Stimulated activated naive CD8-positive, alpha-beta T cell treated with anti-CD3 and anti-CD28 coated beads, Interleukin-15, amount 100 ng/mL, for 72 hours (primary cell): ENCODE measurements around the gene SLC49A3.
"Not testable (repeated sequence)": the region's sequence is repeated elsewhere in the genome, so short reads cannot be mapped to it uniquely, and the experiment has no call there.

Source experiments
- ATAC-seq: fragments of 150-1000 bp; cut with Tn5 transposase; 2 replicates; pipeline ENCODE4 v1.10.0; 2021; ENCODE audit warnings: mild to moderate bottlenecking, moderate library complexity
- DNase-seq, 2 donors: peaks; one replicate each; pipeline ENCODE4 v3.0.0; 2021 to 2022
- H3K27ac Mint-ChIP-seq, 2 donors: one replicate each; pipeline ENCODE4 v1.8.0; 2022; ENCODE audit warnings: mild to moderate bottlenecking in 2 of 2, mixed read lengths in 2 of 2, moderate library complexity in 2 of 2
- H3K27me3 Mint-ChIP-seq: one replicate; pipeline ENCODE4 v1.8.0; 2022; ENCODE audit warnings: mixed read lengths
- H3K4me1 Mint-ChIP-seq: one replicate; pipeline ENCODE4 v1.8.0; 2022; ENCODE audit warnings: mild to moderate bottlenecking, mixed read lengths
- H3K4me3 Mint-ChIP-seq, 2 donors: one replicate each; pipeline ENCODE4 v1.8.0; 2022; ENCODE audit warnings: mild to moderate bottlenecking in 2 of 2, mixed read lengths in 2 of 2, moderate library complexity in 1 of 2
- H3K9me3 Mint-ChIP-seq, 2 donors: one replicate each; pipeline ENCODE4 v1.8.0; 2022; ENCODE audit warnings: mixed read lengths in 2 of 2

SLC49A3 gene

DNA sequence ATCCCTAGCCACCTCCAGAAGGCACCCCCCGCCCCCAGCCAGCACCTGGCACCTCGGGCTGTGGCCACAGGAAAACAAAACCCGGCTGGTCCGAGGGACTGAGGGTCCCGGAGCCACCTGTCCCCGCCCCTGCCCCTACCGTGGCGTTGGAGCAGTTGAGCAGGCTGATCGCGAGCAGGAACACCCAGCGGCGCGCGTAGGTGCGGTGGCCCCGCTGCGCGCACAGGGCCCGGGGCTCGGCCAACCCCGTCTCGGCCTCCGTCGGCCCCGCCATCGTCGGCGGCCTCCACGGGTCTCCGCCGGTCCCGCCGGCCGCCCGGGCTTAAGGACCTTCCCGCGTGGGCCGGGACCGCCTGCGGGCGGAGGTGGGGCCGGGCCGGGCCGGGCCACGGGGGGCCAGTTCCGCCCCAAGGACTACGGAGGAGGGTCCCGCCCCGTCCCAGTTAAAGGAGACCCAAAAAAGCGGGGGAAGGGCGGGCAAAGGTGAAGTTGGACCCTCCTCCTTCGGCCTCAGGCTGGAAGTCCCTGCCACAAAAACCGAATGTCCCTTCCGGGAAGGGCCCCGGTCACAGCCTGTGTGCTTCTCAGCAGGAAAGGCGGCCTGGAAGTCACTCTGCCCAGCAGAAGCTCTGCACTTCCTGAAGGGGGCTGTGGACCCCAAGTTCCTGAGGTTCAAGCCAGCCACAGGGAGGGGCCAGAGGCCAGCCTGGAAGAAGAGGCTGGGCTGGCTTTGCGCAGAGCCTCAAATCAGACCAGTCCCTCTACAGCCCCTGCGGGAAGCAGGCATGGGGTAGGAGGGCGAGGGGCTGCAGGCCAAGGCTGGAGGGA, at the start of gene SLC49A3:
SLC49A3 (minus strand) TSS at position 298 of the 828 bp plus-strand sequence; CDS start at position 274, 24 bp downstream.
- ATAC-seq (peak; percentile 37), DNase-seq (no peak)
- H3K9me3 Mint-ChIP-seq: no peaks in the 10 kb centered on the region
- H3K27ac Mint-ChIP-seq: peak within 1 kb of the TSS; percentile 29 to 34
- H3K4me3 Mint-ChIP-seq: peak within 1 kb of the TSS; percentile 32 to 61
- peaks cover 4% of the 10 kb centered on the region for H3K4me1 Mint-ChIP-seq
- H3K27me3 Mint-ChIP-seq: peaks cover 48% of the 10 kb centered on the region

GRCh38 chr4:736561-736960, 47.6 kb upstream of the SLC49A3 start:
- H3K9me3 Mint-ChIP-seq, H3K4me3 Mint-ChIP-seq, H3K27me3 Mint-ChIP-seq, H3K4me1 Mint-ChIP-seq, H3K27ac Mint-ChIP-seq, DNase-seq, ATAC-seq: not testable (repeated sequence)

- H3K27me3 Mint-ChIP-seq: no peaks in the 10 kb centered on the region
Measured at GRCh38 chr4:735583-735982, 46.6 kb upstream of the SLC49A3 start.

DNA sequence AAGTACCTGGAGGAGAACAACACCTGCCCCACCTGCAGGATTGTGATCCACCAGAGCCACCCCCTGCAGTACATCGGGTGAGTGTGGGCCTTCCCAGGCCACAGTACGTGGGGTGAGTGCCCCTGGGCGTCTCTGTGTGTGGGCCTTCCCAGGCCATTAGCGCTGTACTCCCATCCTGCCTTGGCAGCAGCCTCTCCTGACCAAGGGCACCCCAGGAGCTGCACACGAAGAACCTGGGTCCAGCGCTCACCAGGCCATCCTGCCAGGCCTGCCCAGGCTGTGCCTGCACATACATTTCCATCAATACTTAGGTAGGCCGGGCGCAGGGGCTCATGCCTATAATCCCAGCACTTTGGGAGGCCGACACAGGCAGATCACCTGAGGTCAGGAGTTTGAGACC, 46.0 kb upstream of the SLC49A3 start:
- Mint-ChIP-seq H3K9me3 (no peaks in the 10 kb centered on the region), H3K4me3 (no peak overlapping the region), H3K4me1 (no peaks in the 10 kb centered on the region), H3K27me3 (no peaks in the 10 kb centered on the region), H3K27ac (no peak overlapping the region)
- DNase-seq (no peak), ATAC-seq (no peak)

More at GRCh38 chr4:735583-735982, 46.6 kb upstream of the SLC49A3 start:
- Mint-ChIP-seq H3K4me1 (no peaks in the 10 kb centered on the region), H3K4me3 (no peak overlapping the region), H3K27ac (no peak overlapping the region), H3K9me3 (no peaks in the 10 kb centered on the region)
- ATAC-seq: no peak
- no peak for DNase-seq

- no peaks in the 10 kb centered on the region for H3K9me3 Mint-ChIP-seq
- DNase-seq (no peak), ATAC-seq (no peak)
- H3K4me1 Mint-ChIP-seq: no peaks in the 10 kb centered on the region
- H3K27me3 Mint-ChIP-seq: no peaks in the 10 kb centered on the region
- H3K27ac Mint-ChIP-seq: no peak overlapping the region
- no peak overlapping the region for H3K4me3 Mint-ChIP-seq
Measured at GRCh38 chr4:734075-734474, 45.1 kb upstream of the SLC49A3 start.

- DNase-seq (no peak), ATAC-seq (no peak)
- Mint-ChIP-seq H3K27ac (no peak overlapping the region), H3K9me3 (no peaks in the 10 kb centered on the region), H3K27me3 (no peaks in the 10 kb centered on the region), H3K4me1 (no peaks in the 10 kb centered on the region), H3K4me3 (no peak overlapping the region)
Measured at GRCh38 chr4:733631-733980, 44.7 kb upstream of the SLC49A3 start.

DNA sequence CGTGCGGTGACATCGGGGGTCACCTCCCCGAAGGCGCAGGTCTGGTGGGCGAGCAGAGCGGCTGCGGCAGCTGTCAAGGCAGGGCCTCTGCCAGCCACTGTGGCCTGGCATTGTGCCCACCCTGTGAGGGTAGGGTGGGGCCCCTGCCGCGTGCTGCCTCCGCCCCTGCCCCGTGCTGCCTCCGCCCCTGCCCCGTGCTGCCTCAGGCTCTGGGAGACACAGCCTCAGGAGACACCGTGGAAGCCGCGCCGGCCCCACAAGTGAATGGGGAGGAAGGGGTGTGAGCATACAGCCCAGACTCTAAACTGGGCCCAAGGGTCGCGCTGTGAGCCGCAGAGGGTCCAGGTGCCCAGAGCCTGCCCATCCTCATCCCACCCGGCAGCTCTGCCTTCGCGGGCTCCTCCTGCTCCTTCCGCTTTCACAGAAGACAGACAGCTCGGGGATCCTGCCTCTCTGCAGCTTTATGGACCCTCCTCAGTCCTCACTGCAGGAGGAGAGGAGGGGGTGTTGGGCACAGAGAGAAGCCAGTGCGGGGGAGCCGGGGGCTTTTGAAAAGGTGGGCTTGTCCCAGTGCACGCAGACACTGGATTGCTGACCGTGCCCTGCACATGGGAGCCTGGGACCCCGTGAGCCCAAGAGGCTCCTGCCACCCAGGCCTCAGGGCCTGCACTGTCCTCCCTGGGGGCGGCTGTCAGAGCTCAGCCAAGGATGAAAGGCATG, 44.1 kb upstream of the SLC49A3 start:
- Mint-ChIP-seq H3K4me3 (no peak overlapping the region), H3K27me3 (no peaks in the 10 kb centered on the region), H3K9me3 (no peaks in the 10 kb centered on the region), H3K4me1 (peaks cover under 1% of the 10 kb centered on the region), H3K27ac (no peak overlapping the region)
- ATAC-seq (no peak), DNase-seq (no peak)

- Mint-ChIP-seq H3K9me3 (no peaks in the 10 kb centered on the region), H3K4me3 (no peak overlapping the region), H3K27me3 (no peaks in the 10 kb centered on the region), H3K4me1 (peaks cover 7% of the 10 kb centered on the region), H3K27ac (no peak overlapping the region)
- no peak for DNase-seq
- no peak for ATAC-seq
Measured at GRCh38 chr4:732486-732885, 43.5 kb upstream of the SLC49A3 start.

- H3K27me3 Mint-ChIP-seq, H3K4me3 Mint-ChIP-seq, H3K27ac Mint-ChIP-seq, DNase-seq, ATAC-seq, H3K9me3 Mint-ChIP-seq, H3K4me1 Mint-ChIP-seq: not testable (repeated sequence)
Measured at GRCh38 chr4:731954-732353, 43.0 kb upstream of the SLC49A3 start.

GRCh38 chr4:730946-731904, 42.3 kb upstream of the SLC49A3 start:
- not testable (repeated sequence) for H3K9me3 Mint-ChIP-seq, DNase-seq, H3K4me3 Mint-ChIP-seq, H3K27me3 Mint-ChIP-seq
- Mint-ChIP-seq H3K27ac (peak overlapping the region in 1 of 2 donors; percentile 59), H3K4me1 (peaks cover 17% of the 10 kb centered on the region)
- peak; percentile 46 for ATAC-seq

DNA sequence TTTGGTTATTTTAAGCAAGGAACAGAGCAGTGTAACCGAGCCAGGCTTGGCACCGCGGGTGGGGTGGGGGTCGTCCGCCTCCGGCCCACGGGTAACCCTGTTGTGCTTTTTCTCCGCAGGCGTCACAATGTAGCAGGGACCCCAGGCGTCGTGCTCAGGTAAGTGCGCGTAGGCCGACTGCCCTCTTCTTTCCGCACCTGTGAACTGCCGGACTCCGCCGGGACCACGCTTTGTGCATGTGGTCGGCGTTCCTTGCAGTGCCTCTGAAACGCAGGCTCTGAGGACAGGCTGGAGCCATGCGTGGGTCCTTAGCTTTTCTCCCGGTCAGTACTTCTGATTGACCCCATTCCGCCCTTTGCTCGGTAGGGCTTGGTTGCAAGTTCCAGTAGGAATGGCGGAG, 41.6 kb upstream of the SLC49A3 start:
- ATAC-seq (no peak), DNase-seq (no peak)
- H3K27me3 Mint-ChIP-seq: no peaks in the 10 kb centered on the region
- H3K4me3 Mint-ChIP-seq: no peak overlapping the region
- H3K4me1 Mint-ChIP-seq: peaks cover 22% of the 10 kb centered on the region
- peak overlapping the region in 1 of 2 donors; percentile 59 for H3K27ac Mint-ChIP-seq
- H3K9me3 Mint-ChIP-seq: no peaks in the 10 kb centered on the region

GRCh38 chr4:729336-730315, 40.7 kb upstream of the SLC49A3 start:
- H3K4me3 Mint-ChIP-seq: no peak overlapping the region
- peaks cover 31% of the 10 kb centered on the region for H3K4me1 Mint-ChIP-seq
- H3K27ac Mint-ChIP-seq: no peak overlapping the region
- ATAC-seq (peak; percentile 28), DNase-seq (no peak)
- no peaks in the 10 kb centered on the region for H3K27me3 Mint-ChIP-seq
- H3K9me3 Mint-ChIP-seq: no peaks in the 10 kb centered on the region

DNA sequence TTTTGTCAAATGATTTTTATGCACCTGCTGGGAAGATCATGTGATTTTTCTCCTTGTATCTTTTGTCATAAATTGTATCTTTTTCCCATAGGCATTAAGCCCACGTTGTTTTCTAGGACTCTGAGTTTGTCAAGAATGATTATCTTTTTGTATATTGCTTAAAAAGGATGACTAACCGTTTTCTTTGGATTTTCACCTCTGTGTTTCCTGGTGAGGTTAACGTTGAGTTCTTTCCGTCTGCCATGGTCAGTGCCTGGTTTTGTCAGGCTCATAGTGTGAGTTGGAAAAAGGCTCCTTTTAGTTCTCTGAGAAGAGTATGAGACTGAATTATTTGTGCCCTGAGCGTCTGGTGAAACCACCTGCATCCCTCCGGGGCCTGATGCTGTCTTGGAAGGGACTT, 38.6 kb upstream of the SLC49A3 start:
- H3K4me3 Mint-ChIP-seq: no peak overlapping the region
- H3K27me3 Mint-ChIP-seq: no peaks in the 10 kb centered on the region
- H3K4me1 Mint-ChIP-seq: peaks cover 39% of the 10 kb centered on the region
- no peak for ATAC-seq
- H3K9me3 Mint-ChIP-seq: no peaks in the 10 kb centered on the region
- no peak for DNase-seq
- no peak overlapping the region for H3K27ac Mint-ChIP-seq

- Mint-ChIP-seq H3K4me1 (peaks cover 39% of the 10 kb centered on the region), H3K4me3 (no peak overlapping the region), H3K9me3 (peaks cover 0 to 5% of the 10 kb centered on the region in 2 donors), H3K27ac (peak overlapping the region in 1 of 2 donors; percentile 60), H3K27me3 (no peaks in the 10 kb centered on the region)
- DNase-seq (no peak), ATAC-seq (no peak)
Measured at GRCh38 chr4:726838-727237, 37.9 kb upstream of the SLC49A3 start.
